Testis (tissue), 3 donors: ENCODE measurements around the gene PREPL. TPM values are rescaled to one million over a fixed set of nuclear protein-coding genes. Genes with fewer than 3 reads are reported as not detected.

ENCODE experiments used
- DNase-seq: peaks from one replicate; pipeline ENCODE4 v3.0.0-alpha.2; 2019
- H3K27ac ChIP-seq, 2 donors: fragments of 200-600 bp; sonication (generic); one replicate each; pipeline ENCODE4 v1.5.1; 2019
- H3K27me3 ChIP-seq: fragments of 200-600 bp; sonication (generic); one replicate; pipeline ENCODE4 v1.5.1; 2019
- H3K36me3 ChIP-seq: fragments of 200-600 bp; sonication (generic); one replicate; pipeline ENCODE4 v1.5.1; 2017; ENCODE audit warnings: low read depth; ENCODE audit errors: missing control alignments
- H3K4me1 ChIP-seq: fragments of 200-600 bp; sonication (generic); one replicate; pipeline ENCODE4 v1.5.1; 2019
- H3K4me3 ChIP-seq, 2 donors: fragments of 200-600 bp; sonication (generic); one replicate each; pipeline ENCODE4 v1.5.1; 2017 to 2019
- H3K9me3 ChIP-seq: fragments of 200-600 bp; sonication (generic); one replicate; pipeline ENCODE4 v1.5.1; 2017
- POLR2A ChIP-seq: fragments of 450-650 bp; IDR thresholded peaks from one replicate; pipeline ENCODE4 v1.6.1; 2017; ENCODE audit warnings: antibody characterized with exemption, mild to moderate bottlenecking, moderate library complexity
- WGBS, 2 donors: methylation state at CpG; one replicate each; pipeline ENCODE4 v1.1.5; 2018; 5-methylcytosine and 5-hydroxymethylcytosine counted together
- intact Hi-C: fragments of 100-400 bp; cut with DNase I; formaldehyde crosslinking; loops from one replicate; pipeline ENCODE4 v1.15.1; 2023; ENCODE audit warnings: low total_unique reads
- polyA plus RNA-seq: library from polyadenylated mRNA; stranded (reverse); fragments of 350-450 nt; fragmentation: Illumina TruSeq; extraction: RNeasy Lipid Tissue Mini Kit (QIAGEN cat#74804); gene quantifications from one replicate; pipeline ENCODE4 v1.2.3, GENCODE V29; 2014; ENCODE audit warnings: low read depth, low replicate concordance; ENCODE audit not compliant: insufficient read depth
- total RNA-seq, 2 donors: library from RNA; depleted of rRNA; stranded (reverse); fragments of >200 nt; gene quantifications; one replicate each; pipeline ENCODE4 v1.2.3, GENCODE V29; 2016
- TF ChIP-seq, protein P1 (sequence below), 3 experiments: fragments of 450-650 bp in 2 of 3; fragments of 200-600 bp in 1 of 3; sonication (generic) in 1 of 3; IDR thresholded peaks; one replicate each; pipeline ENCODE4 v1.5.1; 2016 to 2019; ENCODE audit warnings: antibody characterized with exemption in 3 of 3, mild to moderate bottlenecking in 2 of 3, moderate library complexity in 1 of 3

The PREPL gene
- total and polyA plus RNA-seq, 3 donors from 2014 or later: 47.8 to 65.3 (median 59.6) TPM

DNA sequence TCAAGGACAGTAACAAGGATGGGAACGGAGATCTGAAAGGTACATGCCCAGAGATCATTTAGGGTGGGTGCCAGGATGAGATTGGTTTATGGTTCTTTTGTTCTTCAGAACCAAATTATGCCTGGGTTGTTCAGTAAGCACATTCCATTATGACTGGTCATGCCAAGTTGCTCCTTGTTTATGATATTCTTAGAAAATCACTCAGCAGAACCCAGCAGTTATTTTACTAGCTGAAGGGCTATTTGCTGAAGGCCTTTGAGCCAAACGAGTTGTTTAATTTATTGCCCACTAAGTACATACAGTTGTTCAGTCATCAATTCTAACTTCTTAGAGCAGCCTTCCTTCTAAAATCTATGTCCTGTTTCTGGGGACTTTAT, 85.4 kb downstream of the PREPL start:
- no peak overlapping the region for H3K27ac ChIP-seq
- no peak for TF ChIP-seq POLR2A
- TF ChIP-seq, protein P1, sequence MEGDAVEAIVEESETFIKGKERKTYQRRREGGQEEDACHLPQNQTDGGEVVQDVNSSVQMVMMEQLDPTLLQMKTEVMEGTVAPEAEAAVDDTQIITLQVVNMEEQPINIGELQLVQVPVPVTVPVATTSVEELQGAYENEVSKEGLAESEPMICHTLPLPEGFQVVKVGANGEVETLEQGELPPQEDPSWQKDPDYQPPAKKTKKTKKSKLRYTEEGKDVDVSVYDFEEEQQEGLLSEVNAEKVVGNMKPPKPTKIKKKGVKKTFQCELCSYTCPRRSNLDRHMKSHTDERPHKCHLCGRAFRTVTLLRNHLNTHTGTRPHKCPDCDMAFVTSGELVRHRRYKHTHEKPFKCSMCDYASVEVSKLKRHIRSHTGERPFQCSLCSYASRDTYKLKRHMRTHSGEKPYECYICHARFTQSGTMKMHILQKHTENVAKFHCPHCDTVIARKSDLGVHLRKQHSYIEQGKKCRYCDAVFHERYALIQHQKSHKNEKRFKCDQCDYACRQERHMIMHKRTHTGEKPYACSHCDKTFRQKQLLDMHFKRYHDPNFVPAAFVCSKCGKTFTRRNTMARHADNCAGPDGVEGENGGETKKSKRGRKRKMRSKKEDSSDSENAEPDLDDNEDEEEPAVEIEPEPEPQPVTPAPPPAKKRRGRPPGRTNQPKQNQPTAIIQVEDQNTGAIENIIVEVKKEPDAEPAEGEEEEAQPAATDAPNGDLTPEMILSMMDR (IDR thresholded peaks at IDR 0.05): no peak
- intact Hi-C loops: no loop called here
- no peaks in the 10 kb centered on the region for H3K27me3 ChIP-seq
- 57 to 64% methylated on average over 2 of the region's 2 CpGs for WGBS, 2 donors
- H3K4me3 ChIP-seq: no peak overlapping the region
- no peaks in the 10 kb centered on the region for H3K9me3 ChIP-seq
- H3K36me3 ChIP-seq: no peaks in the 10 kb centered on the region
- DNase-seq: no peak
- H3K4me1 ChIP-seq: no peaks in the 10 kb centered on the region

DNA sequence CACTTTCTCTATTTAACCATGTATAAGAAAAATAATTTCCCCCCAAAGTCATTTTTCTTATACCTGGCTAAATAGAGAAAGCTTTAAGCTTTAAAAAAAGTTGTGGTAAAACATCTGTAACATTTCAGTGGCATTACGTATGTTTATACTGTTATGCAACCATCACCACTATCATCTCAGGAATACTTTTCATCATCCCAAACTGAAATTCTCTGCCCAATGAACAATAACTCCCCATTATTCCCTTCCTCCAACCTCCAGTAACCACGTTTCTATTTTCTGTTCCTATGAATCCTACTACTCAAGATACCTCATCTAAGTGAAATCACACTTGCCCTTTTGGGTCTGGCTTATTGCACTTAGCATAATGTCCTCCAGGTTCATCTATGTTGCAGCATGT, 87.7 kb downstream of the PREPL start:
- Histone ChIP-seq H3K27me3 (no peaks in the 10 kb centered on the region), H3K9me3 (no peaks in the 10 kb centered on the region), H3K27ac (no peak overlapping the region), H3K4me1 (no peaks in the 10 kb centered on the region), H3K36me3 (no peaks in the 10 kb centered on the region), H3K4me3 (no peak overlapping the region)
- no peak for TF ChIP-seq POLR2A
- TF ChIP-seq, protein P1 (IDR thresholded peaks at IDR 0.05): no peak
- DNase-seq: no peak
- intact Hi-C loops: no loop called here
- WGBS, 2 donors: 75 to 77% methylated on average over 2 of the region's 2 CpGs

DNA sequence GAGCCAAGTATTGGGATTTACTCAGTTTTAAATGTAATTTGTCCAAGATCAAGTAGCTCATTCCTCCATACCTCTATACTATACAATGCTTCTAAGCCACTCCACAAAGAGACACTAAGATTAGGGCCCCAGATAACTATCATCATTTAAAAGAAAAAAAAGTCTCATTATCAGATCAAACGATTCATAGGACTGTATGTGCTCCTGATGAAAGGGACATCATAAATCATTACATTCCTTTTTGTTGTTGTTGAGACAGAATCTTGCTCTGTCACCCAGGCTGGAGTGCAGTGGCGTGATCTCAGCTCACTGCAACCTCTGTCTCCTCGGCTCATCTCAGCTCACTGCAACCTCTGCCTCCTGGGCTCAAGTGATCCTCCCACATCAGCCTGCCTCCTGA, 88.2 kb downstream of the PREPL start:
- no peak for DNase-seq
- WGBS, 2 donors: 64 to 66% methylated on average over 3 of the region's 3 CpGs
- Histone ChIP-seq H3K27ac (no peak overlapping the region), H3K4me3 (no peak overlapping the region), H3K4me1 (no peaks in the 10 kb centered on the region), H3K27me3 (no peaks in the 10 kb centered on the region), H3K9me3 (no peaks in the 10 kb centered on the region), H3K36me3 (no peaks in the 10 kb centered on the region)
- no peak for TF ChIP-seq POLR2A
- TF ChIP-seq, protein P1 (IDR thresholded peaks at IDR 0.05): no peak
- intact Hi-C loops: no loop called here

- intact Hi-C loops: no loop called here
- TF ChIP-seq, protein P1 (IDR thresholded peaks at IDR 0.05): no peak
- no peak for TF ChIP-seq POLR2A
- Histone ChIP-seq H3K9me3 (no peaks in the 10 kb centered on the region), H3K4me1 (peaks cover 6% of the 10 kb centered on the region), H3K36me3 (no peaks in the 10 kb centered on the region), H3K27me3 (no peaks in the 10 kb centered on the region), H3K27ac (no peak overlapping the region), H3K4me3 (no peak overlapping the region)
- 55 to 59% methylated on average over 7 of the region's 7 CpGs for WGBS, 2 donors
- peak; percentile 58 for DNase-seq
These were observed 90.0 kb downstream of the PREPL start for GRCh38 chr2:44271296-44271695.

GRCh38 chr2:44269831-44270230, 91.5 kb downstream of the PREPL start:
- WGBS, 2 donors: 33 to 58% methylated on average over 1 of the region's 1 CpG
- peaks cover 6% of the 10 kb centered on the region for H3K4me1 ChIP-seq
- H3K27ac ChIP-seq: no peak overlapping the region
- TF ChIP-seq, protein P1 (IDR thresholded peaks at IDR 0.05): no peak
- H3K36me3 ChIP-seq: no peaks in the 10 kb centered on the region
- no peaks in the 10 kb centered on the region for H3K27me3 ChIP-seq
- intact Hi-C loops: no loop called here
- no peak overlapping the region for H3K4me3 ChIP-seq
- no peaks in the 10 kb centered on the region for H3K9me3 ChIP-seq
- peak; percentile 23 for DNase-seq
